ENCODE data around the gene PDIA4. TPM values are rescaled to one million over a fixed set of nuclear protein-coding genes. Genes with fewer than 3 reads are reported as not detected.
"Not testable (repeated sequence)": the region's sequence is repeated elsewhere in the genome, so short reads cannot be mapped to it uniquely, and the experiment has no call there.

Gene PDIA4
- total RNA-seq, 1 donor from 2014 or later, result 142 TPM

GRCh38 chr7:149041350-149041749 is 13.0 kb upstream of the PDIA4 start:
- no peak overlapping the region for H3K9ac ChIP-seq
- H4K20me1 ChIP-seq (ENCODE audit: low read depth), result no peaks in the 10 kb centered on the region
- Mint-ChIP-seq H3K27ac (no peak overlapping the region), H3K36me3 (peaks cover 2% of the 10 kb centered on the region), H3K4me3 (no peak overlapping the region), H3K27me3 (ENCODE audit: insufficient read depth, low read depth) (peaks cover 6% of the 10 kb centered on the region), H3K4me1 (no peaks in the 10 kb centered on the region), H3K9me3 (peaks cover 13% of the 10 kb centered on the region)
- DNase-seq (ENCODE audit: low spot score), result no peak
- H3K4me1 ChIP-seq, result no peaks in the 10 kb centered on the region
- H3K4me3 ChIP-seq, result no peak overlapping the region
- no peaks in the 10 kb centered on the region for H3K79me2 ChIP-seq (ENCODE audit: low read depth)
- no peak overlapping the region for H3K27ac ChIP-seq
- no peaks in the 10 kb centered on the region for H3K27me3 ChIP-seq
- no peaks in the 10 kb centered on the region for H3F3A ChIP-seq (ENCODE audit: low read depth)
- no peak overlapping the region for H2AFZ ChIP-seq (replicated peaks)
- no peaks in the 10 kb centered on the region for H3K9me3 ChIP-seq (ENCODE audit: low read depth)
- no peaks in the 10 kb centered on the region for H3K36me3 ChIP-seq
- TF ChIP-seq EZH2phosphoT487 (IDR thresholded peaks at IDR 0.05) (no peak), CTCF (IDR thresholded peaks at IDR 0.05) (no peak), EZH2 (IDR thresholded peaks at IDR 0.05) (no peak)
- H3K4me2 ChIP-seq, result no peak overlapping the region

GRCh38 chr7:149038641-149039040 is 10.3 kb upstream of the PDIA4 start:
- H3K4me3 Mint-ChIP-seq; H4K20me1 ChIP-seq (ENCODE audit: low read depth); H3K4me2 ChIP-seq; H3K4me1 Mint-ChIP-seq; H3K27me3 Mint-ChIP-seq (ENCODE audit: insufficient read depth, low read depth); H2AFZ ChIP-seq (replicated peaks); H3K9ac ChIP-seq; H3K9me3 ChIP-seq (ENCODE audit: low read depth); DNase-seq (ENCODE audit: low spot score); H3K36me3 ChIP-seq; H3K36me3 Mint-ChIP-seq; H3K27ac ChIP-seq; H3F3A ChIP-seq (ENCODE audit: low read depth); H3K4me1 ChIP-seq; H3K4me3 ChIP-seq; H3K79me2 ChIP-seq (ENCODE audit: low read depth); H3K27ac Mint-ChIP-seq; H3K27me3 ChIP-seq: not testable (repeated sequence)
- peaks cover 13% of the 10 kb centered on the region for H3K9me3 Mint-ChIP-seq

GRCh38 chr7:149036676-149037075 is 8.4 kb upstream of the PDIA4 start:
- peaks cover 8% of the 10 kb centered on the region for H3K27me3 Mint-ChIP-seq (ENCODE audit: insufficient read depth, low read depth)
- peaks cover 13% of the 10 kb centered on the region for H3K9me3 Mint-ChIP-seq
- H3K4me1 Mint-ChIP-seq, result no peaks in the 10 kb centered on the region
- no peak overlapping the region for H3K27ac Mint-ChIP-seq
- no peak for DNase-seq (ENCODE audit: low spot score)
- TF ChIP-seq EZH2 (IDR thresholded peaks at IDR 0.05) (no peak), CTCF (IDR thresholded peaks at IDR 0.05) (no peak), EZH2phosphoT487 (IDR thresholded peaks at IDR 0.05) (no peak)
- H3K9ac ChIP-seq, result no peak overlapping the region
- no peak overlapping the region for H3K4me3 ChIP-seq
- H4K20me1 ChIP-seq (ENCODE audit: low read depth), result no peaks in the 10 kb centered on the region
- peaks cover under 1% of the 10 kb centered on the region for H3K27me3 ChIP-seq
- peaks cover 2% of the 10 kb centered on the region for H3K36me3 Mint-ChIP-seq
- no peak overlapping the region for H3K4me2 ChIP-seq
- no peaks in the 10 kb centered on the region for H3F3A ChIP-seq (ENCODE audit: low read depth)
- no peaks in the 10 kb centered on the region for H3K4me1 ChIP-seq
- H3K36me3 ChIP-seq, result no peaks in the 10 kb centered on the region
- H3K27ac ChIP-seq, result no peak overlapping the region
- no peaks in the 10 kb centered on the region for H3K9me3 ChIP-seq (ENCODE audit: low read depth)
- no peak overlapping the region for H3K4me3 Mint-ChIP-seq
- no peaks in the 10 kb centered on the region for H3K79me2 ChIP-seq (ENCODE audit: low read depth)
- H2AFZ ChIP-seq (replicated peaks), result no peak overlapping the region

- H3K36me3 ChIP-seq, result no peaks in the 10 kb centered on the region
- peaks cover 14% of the 10 kb centered on the region for H4K20me1 ChIP-seq (ENCODE audit: low read depth)
- H3K79me2 ChIP-seq (ENCODE audit: low read depth), result peaks cover 16% of the 10 kb centered on the region
- H3K27me3 Mint-ChIP-seq (ENCODE audit: insufficient read depth, low read depth), result peaks cover 5% of the 10 kb centered on the region
- peaks cover 8% of the 10 kb centered on the region for H3K4me1 ChIP-seq
- TF ChIP-seq EZH2phosphoT487 (IDR thresholded peaks at IDR 0.05), result no peak
- no peak for TF ChIP-seq CTCF (IDR thresholded peaks at IDR 0.05)
- TF ChIP-seq EZH2 (IDR thresholded peaks at IDR 0.05), result no peak
- H3K36me3 Mint-ChIP-seq, result peaks cover 2% of the 10 kb centered on the region
- H3K27me3 ChIP-seq, result peaks cover 25% of the 10 kb centered on the region
- DNase-seq (ENCODE audit: low spot score), result no peak
- peaks cover 16% of the 10 kb centered on the region for H3F3A ChIP-seq (ENCODE audit: low read depth)
- H3K4me3 ChIP-seq, result no peak overlapping the region
- no peaks in the 10 kb centered on the region for H3K9me3 ChIP-seq (ENCODE audit: low read depth)
- no peaks in the 10 kb centered on the region for H3K9me3 Mint-ChIP-seq
- no peak overlapping the region for H3K9ac ChIP-seq
- H3K4me1 Mint-ChIP-seq, result peaks cover 13% of the 10 kb centered on the region
- no peak overlapping the region for H3K27ac Mint-ChIP-seq
- H2AFZ ChIP-seq (replicated peaks), result no peak overlapping the region
- no peak overlapping the region for H3K27ac ChIP-seq
- H3K4me2 ChIP-seq, result no peak overlapping the region
- H3K4me3 Mint-ChIP-seq, result no peak overlapping the region
These were observed 3.1 kb upstream of the PDIA4 start for GRCh38 chr7:149031353-149031910.

- DNase-seq (ENCODE audit: low spot score); H3K9me3 Mint-ChIP-seq; H3K4me3 ChIP-seq; H3K4me2 ChIP-seq; H3K36me3 Mint-ChIP-seq; H3K36me3 ChIP-seq; H3K27ac Mint-ChIP-seq; H2AFZ ChIP-seq (replicated peaks); H3K9me3 ChIP-seq (ENCODE audit: low read depth); H3K4me3 Mint-ChIP-seq; H3K9ac ChIP-seq; H3K27me3 Mint-ChIP-seq (ENCODE audit: insufficient read depth, low read depth); H3K27ac ChIP-seq; H3K4me1 ChIP-seq: not testable (repeated sequence)
- H3K4me1 Mint-ChIP-seq, result peaks cover 20% of the 10 kb centered on the region
- H4K20me1 ChIP-seq (ENCODE audit: low read depth), result peaks cover 24% of the 10 kb centered on the region
- peaks cover 16% of the 10 kb centered on the region for H3F3A ChIP-seq (ENCODE audit: low read depth)
- peaks cover 26% of the 10 kb centered on the region for H3K79me2 ChIP-seq (ENCODE audit: low read depth)
- H3K27me3 ChIP-seq, result peaks cover 25% of the 10 kb centered on the region
These were observed 2.1 kb upstream of the PDIA4 start for GRCh38 chr7:149030439-149030838.

Measured in neural progenitor cell (in vitro differentiated cells).